Measurements from ENCODE around the gene RAD9B.
"Not testable (repeated sequence)": the region's sequence is repeated elsewhere in the genome, so short reads cannot be mapped to it uniquely, and the experiment has no call there.

RAD9B gene

GRCh38 chr12:110505332-110505731 lies 3.2 kb downstream of the RAD9B start:
- no peak for TF ChIP-seq ZNF274 (IDR thresholded peaks at IDR 0.05; ENCODE audit: low read depth, low read length)

GRCh38 chr12:110508071-110508586 lies 6.0 kb downstream of the RAD9B start:
- TF ChIP-seq ZNF274 (IDR thresholded peaks at IDR 0.05; ENCODE audit: low read depth, low read length): no peak
- H3K4me3 ChIP-seq (ENCODE audit: low read length): no peak overlapping the region

More at GRCh38 chr12:110505332-110505731, 3.2 kb downstream of the RAD9B start:
- H3K4me3 ChIP-seq (ENCODE audit: low read length): no peak overlapping the region

- H3K4me3 ChIP-seq (ENCODE audit: low read length): no peak overlapping the region
- no peak for TF ChIP-seq ZNF274 (IDR thresholded peaks at IDR 0.05; ENCODE audit: low read depth, low read length)
Observed at GRCh38 chr12:110513842-110514241, 11.7 kb downstream of the RAD9B start.

- no peak overlapping the region for H3K4me3 ChIP-seq (ENCODE audit: low read length)
- no peak for TF ChIP-seq ZNF274 (IDR thresholded peaks at IDR 0.05; ENCODE audit: low read depth, low read length)
Observed at GRCh38 chr12:110514363-110514762, 12.2 kb downstream of the RAD9B start.

- H3K4me3 ChIP-seq (ENCODE audit: low read length): no peak overlapping the region
- no peak for TF ChIP-seq ZNF274 (IDR thresholded peaks at IDR 0.05; ENCODE audit: low read depth, low read length)
Observed at GRCh38 chr12:110516995-110517394, 14.9 kb downstream of the RAD9B start.

- H3K4me3 ChIP-seq (ENCODE audit: low read length): not testable (repeated sequence)
Observed at GRCh38 chr12:110518014-110518413, 15.9 kb downstream of the RAD9B start.

- H3K4me3 ChIP-seq (ENCODE audit: low read length): not testable (repeated sequence)
Observed at GRCh38 chr12:110520876-110521712, 19.0 kb downstream of the RAD9B start.

GRCh38 chr12:110528277-110528839 lies 26.2 kb downstream of the RAD9B start:
- no peak overlapping the region for H3K4me3 ChIP-seq (ENCODE audit: low read length)
- no peak for TF ChIP-seq ZNF274 (IDR thresholded peaks at IDR 0.05; ENCODE audit: low read depth, low read length)

GRCh38 chr12:110530511-110530910 lies 28.4 kb downstream of the RAD9B start:
- H3K4me3 ChIP-seq (ENCODE audit: low read length): no peak overlapping the region; the same call in 1 of the 2 replicates
- TF ChIP-seq ZNF274 (IDR thresholded peaks at IDR 0.05; ENCODE audit: low read depth, low read length): no peak

- H3K4me3 ChIP-seq (ENCODE audit: low read length): peak overlapping the region; percentile 11; the same call in 1 of the 2 replicates
- no peak for TF ChIP-seq ZNF274 (IDR thresholded peaks at IDR 0.05; ENCODE audit: low read depth, low read length)
Observed at GRCh38 chr12:110531741-110532333, 29.7 kb downstream of the RAD9B start.

GRCh38 chr12:110532644-110533043 lies 30.5 kb downstream of the RAD9B start:
- no peak overlapping the region for H3K4me3 ChIP-seq (ENCODE audit: low read length)
- no peak for TF ChIP-seq ZNF274 (IDR thresholded peaks at IDR 0.05; ENCODE audit: low read depth, low read length)

- no peak for TF ChIP-seq ZNF274 (IDR thresholded peaks at IDR 0.05; ENCODE audit: low read depth, low read length)
- no peak overlapping the region for H3K4me3 ChIP-seq (ENCODE audit: low read length)
Observed at GRCh38 chr12:110533607-110534006, 31.5 kb downstream of the RAD9B start.

- TF ChIP-seq ZNF274 (IDR thresholded peaks at IDR 0.05; ENCODE audit: low read depth, low read length): no peak
- no peak overlapping the region for H3K4me3 ChIP-seq (ENCODE audit: low read length)
Observed at GRCh38 chr12:110534811-110535210, 32.7 kb downstream of the RAD9B start.

- H3K4me3 ChIP-seq (ENCODE audit: low read length): no peak overlapping the region
- no peak for TF ChIP-seq ZNF274 (IDR thresholded peaks at IDR 0.05; ENCODE audit: low read depth, low read length)
Observed at GRCh38 chr12:110536834-110537604, 34.9 kb downstream of the RAD9B start.
